GM12872 (cell line): Measurements from ENCODE around the gene ANKRD50.

Experiments used
- CTCF ChIP-seq: IDR thresholded peaks from 3 replicates; pipeline ENCODE4 v1.5.1; 2011; ENCODE audit warnings: low read depth, mild to moderate bottlenecking, low read length, moderate library complexity; ENCODE audit not compliant: insufficient read depth

Gene ANKRD50

GRCh38 chr4:124647599-124647998, 64.9 kb downstream of the ANKRD50 start:
- TF ChIP-seq CTCF = no peak

GRCh38 chr4:124644621-124645020, 67.9 kb downstream of the ANKRD50 start:
- TF ChIP-seq CTCF = no peak

- TF ChIP-seq CTCF = no peak
Observed at GRCh38 chr4:124642846-124643245, 69.7 kb downstream of the ANKRD50 start.

- TF ChIP-seq CTCF = no peak
Observed at GRCh38 chr4:124641715-124642381, 70.7 kb downstream of the ANKRD50 start.

GRCh38 chr4:124640022-124640730, 72.4 kb downstream of the ANKRD50 start:
- TF ChIP-seq CTCF = no peak

GRCh38 chr4:124637321-124637720, 75.2 kb downstream of the ANKRD50 start:
- TF ChIP-seq CTCF = no peak

- no peak for TF ChIP-seq CTCF
Observed at GRCh38 chr4:124636788-124637187, 75.7 kb downstream of the ANKRD50 start.
